K562 (cell line): Measurements from ENCODE around the gene CRIM1.

ENCODE experiments used
- BACH1 ChIP-seq: fragments of 200-800 bp; sonication (Bioruptor generic); IDR thresholded peaks from 2 replicates; pipeline ENCODE4 v1.6.1; 2016; ENCODE audit warnings: missing genetic modification characterization, missing compliant biosample characterization
- CTCF ChIP-seq, 3 experiments: IDR thresholded peaks in 2 of 3; conservative IDR thresholded peaks in 1 of 3; 2 replicates each; pipeline ENCODE4 v1.5.1; 2011 to 2012; ENCODE audit warnings: low read length in 3 of 3, mild to moderate bottlenecking in 3 of 3, control low read depth in 2 of 3, improper control_type of control experiment in 1 of 3, inconsistent platforms in 1 of 3, low read depth in 1 of 3, mixed read lengths in 1 of 3, moderate library complexity in 1 of 3; ENCODE audit not compliant: insufficient read depth in 2 of 3
- GATAD2A ChIP-seq: fragments of 450-650 bp; IDR thresholded peaks from 2 replicates; pipeline ENCODE4 v1.6.1; 2017
- JUN ChIP-seq, 2 experiments: sonication (generic) in 1 of 2; formaldehyde crosslinking in 1 of 2; IDR thresholded peaks; 2 replicates each; pipeline versions ENCODE4 v1.6.1 to v1.8.0; 2012 to 2022; ENCODE audit warnings: borderline replicate concordance in 2 of 2, mild to moderate bottlenecking in 2 of 2, improper control_type of control experiment in 1 of 2, low read depth in 1 of 2, low read length in 1 of 2, missing genetic modification reagents in 1 of 2
- MAFK ChIP-seq: IDR thresholded peaks from 2 replicates; pipeline ENCODE4 v1.6.1; 2011; ENCODE audit warnings: low read length, improper control_type of control experiment
- MYNN ChIP-seq, 2 experiments: sonication (generic); formaldehyde crosslinking in 1 of 2; IDR thresholded peaks; 2 replicates each; pipeline versions ENCODE4 v1.5.0 to v1.6.1; 2016 to 2020; ENCODE audit warnings: antibody characterized with exemption in 1 of 2, missing genetic modification reagents in 1 of 2
- ZBTB2 ChIP-seq: fragments of 450-650 bp; IDR thresholded peaks from 2 replicates; pipeline ENCODE4 v1.6.1; 2016; ENCODE audit warnings: antibody characterized with exemption
- ZNF274 ChIP-seq: IDR thresholded peaks from 2 replicates; pipeline ENCODE4 v1.6.1; 2011; ENCODE audit warnings: low read depth, mild to moderate bottlenecking, low read length, moderate library complexity, borderline replicate concordance

- TF ChIP-seq JUN (IDR thresholded peaks at IDR 0.05; ENCODE audit: borderline replicate concordance, low read depth, low read length) (no peak), JUN (CRISPR knock-in tag; IDR thresholded peaks at IDR 0.05; ENCODE audit: borderline replicate concordance) (no peak), CTCF (IDR thresholded peaks at IDR 0.05 in 2 of 3, conservative IDR thresholded peaks at IDR 0.05 in 1 of 3; ENCODE audit: insufficient read depth in 2 of 3, low read depth in 1 of 3, low read length in 3 of 3) (no peak), MAFK (no peak), ZNF274 (no peak), GATAD2A (no peak), BACH1 (tag) (no peak), ZBTB2 (no peak), MYNN (IDR thresholded peaks at IDR 0.05) (no peak), MYNN (CRISPR knock-in tag; IDR thresholded peaks at IDR 0.05) (no peak)
Measured at GRCh38 chr2:36564377-36564930, 208.9 kb downstream of the CRIM1 start.
